AG08396 (cell line): Measurements from ENCODE around the gene C19orf85.
"Not testable (repeated sequence)": the region's sequence is repeated elsewhere in the genome, so short reads cannot be mapped to it uniquely, and the experiment has no call there.

Source experiments
- DNase-seq: peaks from one replicate; pipeline ENCODE4 v3.0.0; 2012; ENCODE audit warnings: low spot score, mixed read lengths

Gene C19orf85

DNA sequence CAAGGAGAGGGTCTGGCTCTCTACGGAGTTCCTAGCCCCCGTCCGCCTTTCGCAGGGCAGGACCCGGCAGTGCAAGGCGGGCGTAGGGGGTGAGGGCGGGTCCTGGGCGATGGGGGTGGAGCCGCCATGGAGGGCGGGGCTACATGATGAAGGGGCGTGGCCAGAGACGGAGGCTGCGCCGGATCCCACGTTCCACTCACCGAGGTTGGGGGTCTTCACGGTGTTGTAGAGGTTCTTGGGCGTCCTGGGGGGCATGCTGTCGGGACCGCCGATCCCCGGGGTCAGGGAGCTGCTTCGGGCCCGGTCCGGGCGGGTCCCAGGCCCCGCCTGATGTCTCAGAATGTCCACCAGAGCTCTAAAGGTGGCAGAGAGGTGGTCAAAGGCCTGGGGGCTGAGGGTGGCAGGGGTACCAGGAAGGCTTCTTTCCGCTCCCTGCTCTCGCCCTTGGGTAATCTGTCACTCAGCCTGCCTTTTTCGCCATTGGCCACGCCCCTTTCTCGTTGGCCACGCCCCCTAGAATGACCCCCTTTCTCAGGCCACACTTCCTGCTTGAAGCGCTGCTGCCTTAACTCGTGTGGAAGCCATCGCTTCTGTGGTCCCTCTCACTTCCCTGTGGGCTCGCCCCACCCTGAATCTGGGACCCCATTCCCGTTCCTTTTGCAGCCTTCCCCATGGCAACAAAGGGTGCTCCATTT lies 24.0 kb downstream of the C19orf85 start:
- DNase-seq = peak; percentile 46

DNA sequence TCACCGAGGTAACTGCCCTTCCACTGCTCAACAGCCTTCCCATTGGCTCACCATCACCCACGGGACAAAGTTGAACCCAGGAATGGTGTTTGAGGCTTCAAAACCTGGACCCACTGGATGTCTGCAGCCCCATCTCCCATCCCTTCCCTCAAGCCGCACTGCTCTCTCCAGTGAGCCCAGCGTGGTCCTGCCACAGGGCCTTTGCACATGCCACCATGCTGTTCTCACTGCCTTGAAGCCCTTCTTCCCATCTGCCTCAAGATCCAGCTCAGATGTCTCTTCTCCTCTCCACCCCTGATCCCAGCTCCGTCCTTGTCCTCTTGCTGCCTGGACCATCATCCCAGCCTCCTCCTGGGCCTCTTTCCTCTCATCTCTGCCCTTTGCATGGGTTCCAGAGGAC lies 25.5 kb downstream of the C19orf85 start:
- DNase-seq = no peak

DNA sequence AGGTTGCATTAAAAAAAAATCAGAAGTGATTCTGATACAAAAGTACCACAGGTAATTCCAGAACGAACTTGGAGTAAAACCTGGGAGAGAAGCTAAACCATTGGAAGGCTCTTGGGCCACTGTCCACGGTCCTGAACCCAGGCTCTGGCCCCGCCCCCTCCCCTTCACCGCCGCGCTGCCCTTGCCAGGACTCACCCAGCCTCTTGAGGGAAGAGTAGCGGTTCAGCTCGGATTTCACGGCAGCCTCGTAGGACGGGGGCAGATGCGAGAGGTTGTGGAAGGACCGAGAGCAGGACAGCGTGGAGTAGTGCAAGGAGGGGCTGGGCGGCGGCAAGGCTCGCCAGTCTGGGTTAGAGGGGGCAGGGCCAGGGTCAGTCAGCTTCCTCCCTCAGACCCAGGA lies 27.1 kb downstream of the C19orf85 start:
- peak; percentile 88 for DNase-seq

DNA sequence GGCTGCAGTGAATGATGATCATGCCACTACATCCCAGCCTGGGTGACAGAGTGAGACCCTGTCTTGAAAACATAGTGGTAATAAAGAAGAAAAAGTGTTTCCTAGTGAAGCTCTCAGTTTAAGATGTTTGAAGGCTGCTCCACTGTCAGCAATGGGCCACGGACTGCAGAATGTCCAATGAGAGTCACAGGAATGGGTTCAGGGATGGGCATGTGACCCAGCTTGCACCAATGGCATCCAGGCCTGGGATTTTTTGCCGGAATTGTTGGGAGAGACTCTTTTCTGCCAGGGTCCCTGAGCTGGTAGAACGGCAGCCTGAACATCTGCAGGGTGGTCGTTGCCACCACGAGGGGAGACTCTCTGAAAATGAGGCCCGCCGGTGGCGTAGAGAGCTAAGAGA lies 27.7 kb downstream of the C19orf85 start:
- no peak for DNase-seq

DNA sequence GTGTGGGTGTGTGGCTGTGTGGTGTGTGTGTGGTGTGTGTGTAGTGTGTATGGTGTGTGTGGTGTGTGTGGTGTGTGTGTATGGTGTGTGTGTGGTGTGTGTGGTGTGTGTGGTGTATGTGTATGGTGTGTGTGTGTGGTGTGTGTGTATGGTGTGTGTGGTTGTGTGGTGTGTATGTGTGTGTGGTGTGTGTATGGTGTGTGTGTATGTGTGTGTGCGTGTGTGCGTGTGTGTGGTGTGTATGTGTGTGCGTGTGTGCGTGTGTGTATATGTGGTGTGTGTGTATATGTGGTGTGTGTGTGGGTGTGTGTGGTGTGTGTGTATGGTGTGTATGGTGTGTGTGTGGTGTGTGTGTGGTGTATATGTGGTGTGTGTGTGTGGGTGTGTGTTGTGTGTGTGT lies 29.5 kb downstream of the C19orf85 start:
- no peak for DNase-seq

DNA sequence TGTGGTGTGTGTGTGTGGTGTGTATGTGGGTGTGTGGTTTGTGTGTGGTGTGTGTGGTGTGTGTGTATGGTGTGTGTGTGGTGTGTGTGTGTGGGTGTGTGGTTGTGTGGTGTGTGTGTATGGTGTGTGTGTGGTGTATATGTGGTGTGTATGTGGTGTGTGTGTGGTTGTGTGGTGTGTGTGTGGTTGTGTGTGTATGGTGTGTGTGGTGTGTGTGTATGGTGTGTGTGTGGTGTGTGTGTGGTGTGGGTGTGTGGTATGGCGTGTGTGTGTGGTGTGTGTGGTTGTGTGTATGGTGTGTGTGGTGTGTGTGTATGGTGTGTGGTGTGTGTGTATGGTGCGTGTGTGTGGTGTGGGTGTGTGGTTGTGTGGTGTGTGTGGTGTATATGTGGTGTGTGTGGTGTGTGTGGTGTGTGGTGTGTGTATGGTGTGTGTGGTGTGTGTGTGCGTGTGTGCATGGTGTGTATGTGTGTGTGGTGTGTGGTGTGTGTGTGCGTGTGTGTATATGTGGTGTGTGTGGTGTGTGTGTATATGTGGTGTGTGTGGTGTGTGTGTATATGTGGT lies 30.1 kb downstream of the C19orf85 start:
- DNase-seq = no peak

DNA sequence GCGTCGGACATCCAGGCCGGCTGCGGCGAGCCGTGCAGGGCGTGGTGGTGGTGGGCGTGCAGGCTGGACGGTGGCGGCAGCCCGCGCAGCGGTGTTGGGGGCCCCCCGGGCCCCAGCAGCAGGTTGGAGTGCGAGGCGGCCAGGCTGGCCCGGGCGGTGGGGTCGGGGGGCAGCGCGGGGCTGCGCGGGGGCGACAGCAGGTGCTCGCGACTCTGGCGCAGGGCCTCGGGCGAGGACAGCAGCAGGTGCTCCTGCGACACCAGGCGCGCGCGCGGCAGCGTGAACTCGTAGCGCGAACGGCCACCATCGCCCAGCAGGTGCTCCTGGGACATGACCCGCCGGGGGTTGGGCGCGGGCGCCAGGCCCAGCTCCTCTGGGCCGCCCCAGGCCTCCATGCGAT lies 31.3 kb downstream of the C19orf85 start:
- no peak for DNase-seq

DNA sequence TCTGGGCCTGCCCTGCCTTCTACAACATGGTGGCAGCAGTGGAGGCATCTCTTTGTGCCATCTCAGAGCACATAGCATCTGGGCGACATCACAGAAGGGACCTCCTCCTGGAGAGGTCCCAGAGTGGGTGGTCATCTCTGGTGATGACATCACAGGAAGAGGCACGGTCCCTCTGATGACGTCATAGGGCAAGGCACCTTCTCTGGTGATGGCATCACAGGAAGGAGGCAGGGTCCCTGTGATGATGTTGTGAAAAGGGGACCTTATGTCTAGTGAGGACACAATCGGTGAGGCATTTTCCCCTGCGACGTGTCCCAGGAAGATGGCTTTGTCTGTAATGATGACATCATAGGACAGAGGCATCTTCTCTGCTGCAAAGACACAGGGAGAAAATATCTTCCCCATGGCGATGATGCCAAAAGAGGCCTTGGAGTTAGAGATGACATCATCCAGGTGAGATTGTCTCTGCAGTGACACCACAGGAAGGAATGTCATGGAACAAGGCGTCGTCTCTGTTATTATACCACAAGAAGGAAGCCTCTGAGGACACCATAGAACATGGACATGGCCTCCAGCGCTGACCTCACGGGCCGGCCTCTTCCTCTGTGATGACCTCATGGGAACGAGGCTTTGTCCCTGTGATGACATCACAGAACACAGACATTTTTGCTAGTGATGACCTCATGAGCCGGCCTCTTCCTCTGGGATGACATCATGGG lies 32.2 kb downstream of the C19orf85 start:
- no peak for DNase-seq

DNA sequence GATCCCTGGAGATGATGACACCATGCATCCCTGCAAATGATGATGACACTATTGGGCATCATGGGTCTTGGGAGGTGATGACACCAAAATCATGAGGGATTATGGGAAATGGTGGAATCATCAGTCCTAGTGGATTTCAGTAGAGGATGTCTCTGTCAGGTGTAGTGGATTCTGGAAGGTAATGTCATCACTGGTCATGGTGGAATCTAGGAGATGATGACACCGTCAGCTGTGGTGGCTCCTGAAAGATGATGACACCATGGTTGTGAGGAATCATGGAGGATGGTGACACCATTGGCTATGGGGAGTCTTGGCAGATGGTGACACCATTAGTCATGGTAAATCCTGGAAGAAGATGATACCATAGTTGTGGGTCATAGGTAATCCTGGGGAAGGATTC lies 33.4 kb downstream of the C19orf85 start:
- no peak for DNase-seq

DNA sequence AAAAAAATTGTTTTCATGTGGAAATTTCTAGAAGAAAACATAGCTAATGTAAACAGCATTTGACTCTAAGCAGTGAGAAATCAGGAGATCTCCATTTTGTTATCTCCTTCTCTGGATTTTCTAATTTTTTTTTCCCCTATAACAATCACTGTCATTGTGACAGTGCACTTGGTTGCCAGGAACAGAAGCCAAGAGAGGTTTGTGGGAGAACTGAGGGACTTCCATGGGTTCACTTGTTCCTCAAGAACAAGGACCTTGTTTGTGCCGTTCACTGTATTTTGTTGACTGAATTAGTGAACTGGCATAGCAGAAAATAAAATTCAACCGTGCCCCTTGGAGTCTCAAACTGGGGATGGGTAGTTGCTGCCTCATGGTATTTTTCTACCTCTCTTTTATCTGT lies 38.5 kb downstream of the C19orf85 start:
- DNase-seq = no peak

DNA sequence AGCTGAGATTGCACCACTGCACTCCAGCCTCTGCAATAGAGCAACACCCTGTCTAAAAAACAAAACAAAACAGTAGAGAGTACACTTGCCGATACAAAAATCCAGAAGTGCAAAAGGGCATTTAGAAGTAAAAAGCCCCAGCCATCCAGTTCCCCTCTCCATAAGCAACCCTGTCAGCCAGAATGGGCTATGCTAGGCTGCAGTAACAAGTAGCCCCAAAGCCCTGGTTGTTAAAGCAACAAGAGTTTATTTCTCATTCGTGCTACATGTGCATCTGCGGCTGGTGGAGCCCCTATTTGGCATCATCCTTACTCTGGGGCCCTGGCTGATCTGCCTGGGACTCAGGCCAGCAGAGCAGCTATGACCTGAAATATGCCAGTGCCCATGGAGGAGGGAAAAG lies 40.0 kb downstream of the C19orf85 start:
- DNase-seq = no peak

DNA sequence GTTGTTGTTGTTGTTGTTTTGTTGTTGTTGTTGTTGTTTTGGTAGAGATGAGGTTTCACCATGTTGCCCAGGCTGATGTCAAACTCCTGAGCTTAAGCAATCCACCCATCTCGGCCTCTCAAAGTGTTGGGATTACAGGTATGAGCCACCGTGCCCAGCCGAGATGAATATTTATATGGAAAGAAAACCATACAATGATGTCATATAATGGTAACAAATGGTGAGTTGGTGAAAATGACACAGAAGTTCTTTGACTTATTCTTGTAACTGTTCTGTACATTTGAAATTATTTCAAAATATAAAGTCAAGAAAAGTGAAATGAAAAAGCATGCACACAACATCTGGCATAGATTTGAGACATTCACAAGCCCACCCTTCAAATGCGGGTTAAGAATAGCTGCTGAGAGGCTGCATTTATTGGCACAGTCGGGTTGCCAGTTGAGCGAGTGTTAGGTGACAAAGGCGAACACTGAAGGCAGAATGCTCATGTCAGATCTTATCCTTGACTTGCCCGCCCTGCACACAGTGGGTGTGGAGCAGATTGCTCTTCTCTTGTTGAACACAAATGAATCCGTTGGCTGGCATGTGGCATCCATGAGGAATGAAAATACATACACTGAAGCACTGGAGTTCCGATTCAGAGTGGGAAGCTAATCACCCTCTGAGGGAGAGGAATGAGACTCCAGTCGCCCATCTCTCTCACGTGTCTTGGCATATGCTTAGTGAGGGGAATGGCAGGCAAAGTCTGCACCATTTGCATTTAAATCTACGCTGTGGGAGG lies 41.1 kb downstream of the C19orf85 start:
- no peak for DNase-seq

DNA sequence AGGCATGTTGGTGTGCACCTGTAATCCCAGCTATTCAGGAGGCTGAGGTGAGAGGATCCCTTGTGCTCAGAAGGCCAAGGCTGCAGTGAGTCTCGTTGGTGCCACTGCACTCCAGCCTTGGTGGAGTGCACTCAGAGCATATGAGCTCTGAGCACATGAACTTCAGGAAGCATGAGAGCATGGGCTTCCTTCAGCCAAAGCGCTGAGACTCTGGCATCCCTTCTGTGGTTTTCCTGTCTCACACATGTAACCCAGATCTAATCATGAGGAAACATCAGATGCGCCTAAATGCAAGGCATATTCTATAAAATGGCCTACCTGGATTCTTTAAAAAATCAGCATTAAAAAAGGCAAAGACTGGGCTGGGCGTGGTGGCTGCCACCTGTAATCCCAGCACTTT lies 43.3 kb downstream of the C19orf85 start:
- DNase-seq = not testable (repeated sequence)

DNA sequence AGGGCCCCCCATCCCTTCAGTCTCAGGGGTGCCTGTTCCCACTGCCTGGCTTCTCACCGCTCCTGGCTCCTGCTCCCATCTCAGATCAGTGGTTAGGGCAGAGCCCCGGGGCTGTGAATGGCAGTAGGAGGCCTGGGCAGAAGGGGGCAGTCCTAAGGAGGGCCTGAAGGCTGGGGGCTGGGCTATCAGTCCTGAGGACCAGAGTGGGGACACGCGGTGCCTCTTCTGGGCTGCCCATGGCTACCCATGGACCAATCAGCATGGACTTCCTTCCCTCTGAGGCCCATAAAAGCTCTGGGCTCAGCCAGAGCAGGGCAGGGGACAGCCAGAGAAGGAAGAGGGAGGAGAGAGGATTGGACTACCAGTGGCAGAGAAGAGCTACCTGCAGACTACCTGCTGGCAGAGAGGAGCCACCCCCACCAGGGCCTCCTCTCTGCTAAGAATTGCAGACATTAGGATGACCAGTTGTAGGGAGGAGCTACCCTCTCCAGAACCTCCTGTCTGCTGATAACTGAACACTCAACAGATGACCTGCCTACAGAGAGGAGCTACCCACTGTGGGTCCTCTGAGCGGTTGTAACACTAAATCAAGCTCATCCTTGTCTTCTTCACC lies 44.8 kb downstream of the C19orf85 start:
- no peak for DNase-seq

DNA sequence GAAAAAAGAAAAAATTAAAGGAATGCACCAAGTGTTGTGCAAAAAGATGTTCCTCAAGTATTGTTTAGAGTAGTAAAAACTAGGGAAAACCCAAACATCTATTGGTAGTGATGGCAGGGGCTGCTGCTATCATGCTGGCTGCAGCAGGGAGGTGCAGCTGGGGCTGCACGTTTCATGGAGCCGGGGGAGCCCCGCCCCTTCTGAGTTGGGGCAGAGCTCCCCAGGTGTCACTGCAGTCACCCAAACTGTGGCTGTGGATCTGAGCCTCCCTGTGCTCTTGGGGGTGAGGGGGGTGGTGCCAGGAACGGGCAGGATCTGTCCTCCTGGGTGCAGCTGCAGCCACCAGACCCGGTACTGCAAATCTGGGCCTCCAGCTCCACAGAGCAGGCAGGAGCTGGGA lies 45.4 kb downstream of the C19orf85 start:
- no peak for DNase-seq

DNA sequence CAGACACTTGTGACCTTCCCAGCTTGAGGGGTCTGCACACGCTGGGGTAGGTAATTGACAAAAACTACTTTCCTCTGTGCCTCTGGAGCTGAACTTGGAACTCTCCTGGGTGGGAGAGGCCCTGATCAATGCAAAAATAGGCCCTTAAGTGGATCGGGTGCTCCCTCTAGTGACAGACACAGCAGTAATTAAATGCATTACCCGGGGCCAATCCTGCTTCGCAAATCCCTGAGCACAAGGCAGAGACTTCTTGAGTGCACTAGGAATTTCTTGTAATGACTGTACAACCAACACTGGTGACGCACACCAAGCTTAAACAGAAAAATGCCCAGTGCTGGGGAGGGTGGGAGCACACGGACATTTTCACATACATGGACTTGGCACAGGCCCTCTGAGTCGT lies 46.4 kb downstream of the C19orf85 start:
- peak; percentile 85 for DNase-seq
